K562 (cell line): Measurements from ENCODE around the gene QRICH1. TPM values are rescaled to one million over a fixed set of nuclear protein-coding genes. Genes with fewer than 3 reads are reported as not detected.
A peak's percentile ranks its signal among the peaks of the same experiment; 100 is the strongest.

ENCODE experiments used
- ARID1B ChIP-seq: fragments of 450-650 bp; IDR thresholded peaks from 2 replicates; pipeline ENCODE4 v1.6.1; 2016; ENCODE audit warnings: antibody characterized with exemption, mild to moderate bottlenecking, inconsistent platforms
- CBFA2T2 ChIP-seq: fragments of 450-650 bp; conservative IDR thresholded peaks from 2 replicates; pipeline ENCODE4 v1.6.1; 2017; ENCODE audit warnings: mild to moderate bottlenecking
- CGGBP1 ChIP-seq: fragments of 250-450 bp; sonication (Bioruptor Pico); IDR thresholded peaks from 2 replicates; pipeline ENCODE4 v1.9.0; 2021; ENCODE audit warnings: mild to moderate bottlenecking
- ELF1 ChIP-seq: fragments of 200-800 bp; sonication (Bioruptor generic); IDR thresholded peaks from 2 replicates; pipeline ENCODE4 v1.6.1; 2016; ENCODE audit warnings: missing genetic modification characterization, missing compliant biosample characterization
- ETS1 ChIP-seq: conservative IDR thresholded peaks from 2 replicates; pipeline ENCODE4 v1.6.1; 2011; ENCODE audit warnings: low read depth, mild to moderate bottlenecking, low read length; ENCODE audit not compliant: control insufficient read depth
- ID3 ChIP-seq, 2 experiments: fragments of 250-450 bp in 1 of 2; fragments of 450-650 bp in 1 of 2; sonication (Bioruptor Pico) in 1 of 2; IDR thresholded peaks; 2 replicates each; pipeline versions ENCODE4 v1.6.1 to v1.8.0; 2016 to 2021; ENCODE audit warnings: mild to moderate bottlenecking in 2 of 2, moderate library complexity in 2 of 2, missing compliant biosample characterization in 1 of 2, missing genetic modification characterization in 1 of 2
- KDM1A ChIP-seq, 2 experiments: fragments of 450-650 bp; IDR thresholded peaks; 2 replicates each; pipeline ENCODE4 v1.6.1; 2016; ENCODE audit warnings: mild to moderate bottlenecking in 2 of 2
- KDM5B ChIP-seq: fragments of 200-600 bp; sonication (generic); IDR thresholded peaks from 2 replicates; pipeline ENCODE4 v1.6.1; 2012; ENCODE audit warnings: low read depth, mild to moderate bottlenecking, moderate library complexity, low read length, control low read depth, inconsistent platforms; ENCODE audit not compliant: insufficient replicate concordance
- MYNN ChIP-seq, 2 experiments: sonication (generic); formaldehyde crosslinking in 1 of 2; IDR thresholded peaks; 2 replicates each; pipeline versions ENCODE4 v1.5.0 to v1.6.1; 2016 to 2020; ENCODE audit warnings: antibody characterized with exemption in 1 of 2, missing genetic modification reagents in 1 of 2
- POLR2A ChIP-seq: fragments of 450-650 bp; conservative IDR thresholded peaks from 2 replicates; pipeline ENCODE4 v1.6.1; 2016
- POLR2AphosphoS2 ChIP-seq: IDR thresholded peaks from 2 replicates; pipeline ENCODE4 v1.6.1; 2012; ENCODE audit warnings: low read length, improper control_type of control experiment
- POLR2G ChIP-seq: fragments of 200-400 bp; formaldehyde crosslinking; IDR thresholded peaks from 2 replicates; pipeline ENCODE4 v1.6.1; 2017; ENCODE audit warnings: low read depth, mild to moderate bottlenecking, antibody characterized with exemption, low read length, moderate library complexity
- SETDB1 ChIP-seq: IDR thresholded peaks from one replicate; pipeline ENCODE4 v1.6.1; 2012; ENCODE audit warnings: low read length, control low read depth, inconsistent platforms
- SMARCE1 ChIP-seq: fragments of 450-650 bp; IDR thresholded peaks from 2 replicates; pipeline ENCODE4 v1.7.1; 2016; ENCODE audit warnings: mild to moderate bottlenecking
- polyA plus RNA-seq, 8 experiments: library from polyadenylated mRNA; depleted of rRNA in 4 of 8; stranded (reverse) in 5 of 8; unstranded in 3 of 8; fragments of >200 nt; fragmentation: Nextera tagmentation in 2 of 8; fragmentation: Illumina TruSeq in 1 of 8; extraction: Ambion mirVana in 2 of 8; extraction: Trizol in 1 of 8; gene quantifications; 2 replicates each; pipeline versions ENCODE4 v1.2.1 to v1.2.3, GENCODE V29; 2011 to 2014; ENCODE audit warnings: inconsistent platforms in 1 of 8, missing spikeins in 1 of 8
- total RNA-seq, 7 experiments: library from RNA; depleted of rRNA in 6 of 7; stranded (reverse); fragments of >200 nt in 6 of 7; fragmentation: Illumina TruSeq in 2 of 7; extraction: Trizol in 2 of 7; gene quantifications; 2 replicates each; pipeline versions ENCODE4 v1.2.1 to v1.2.3, GENCODE V29; 2011 to 2021; ENCODE audit warnings: low replicate concordance in 1 of 7
- TF ChIP-seq, protein P1 (sequence below): fragments of 450-650 bp; formaldehyde crosslinking; IDR thresholded peaks from 2 replicates; pipeline ENCODE4 v1.4.0; 2022; ENCODE audit warnings: missing genetic modification characterization
- TF ChIP-seq, protein P2 (sequence below): sonication (generic); formaldehyde crosslinking; IDR thresholded peaks from 2 replicates; pipeline ENCODE4 v1.9.0; 2022; ENCODE audit warnings: mild to moderate bottlenecking, missing genetic modification reagents

QRICH1 gene
- total and polyA plus RNA-seq, 9 of the 15 experiments (the other 6 are each of a cell fraction or from before 2014, with no cell fraction given): 20.1 to 99.2 (median 56.7) TPM

DNA sequence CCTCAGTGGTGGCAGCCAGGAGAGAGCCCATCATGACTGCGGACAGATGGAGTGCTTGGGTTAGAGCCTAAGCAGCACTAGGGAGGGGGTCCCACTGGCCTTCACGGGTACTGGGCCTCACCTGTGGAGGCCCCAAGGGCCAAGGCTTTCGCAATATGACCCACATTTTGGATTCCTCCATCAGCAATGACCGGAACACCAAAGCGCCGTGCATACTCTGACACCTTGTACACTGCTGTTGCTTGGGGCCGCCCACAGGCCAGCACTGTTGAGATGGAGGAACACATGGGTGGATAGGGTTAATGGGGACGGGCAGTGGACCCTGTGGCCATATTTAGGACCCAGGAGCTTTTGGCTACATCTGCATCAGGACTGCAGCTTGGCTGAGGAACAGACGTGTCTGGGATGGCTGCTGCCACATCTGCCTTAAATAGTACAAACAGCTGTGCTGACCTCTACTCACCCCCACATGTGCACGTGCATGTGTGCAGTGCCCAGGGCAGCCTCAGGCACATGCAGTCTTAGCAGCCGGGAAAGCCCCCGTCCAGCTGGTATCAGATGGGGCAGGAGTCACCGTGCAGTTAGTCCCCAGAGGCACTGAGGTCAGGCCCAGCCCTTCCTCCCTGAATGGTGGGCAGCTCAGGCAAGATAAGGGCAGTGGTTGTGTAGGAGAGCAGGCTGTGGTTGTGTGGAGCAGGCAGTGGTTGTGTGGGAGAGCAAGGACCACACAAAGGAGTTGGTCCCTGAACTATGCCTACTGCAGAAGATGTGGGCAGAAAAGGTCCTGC is 68.7 kb downstream of the QRICH1 start (continued):
- peak; percentile 14 for TF ChIP-seq KDM5B
- no peak for TF ChIP-seq ELF1
- TF ChIP-seq, protein P1, sequence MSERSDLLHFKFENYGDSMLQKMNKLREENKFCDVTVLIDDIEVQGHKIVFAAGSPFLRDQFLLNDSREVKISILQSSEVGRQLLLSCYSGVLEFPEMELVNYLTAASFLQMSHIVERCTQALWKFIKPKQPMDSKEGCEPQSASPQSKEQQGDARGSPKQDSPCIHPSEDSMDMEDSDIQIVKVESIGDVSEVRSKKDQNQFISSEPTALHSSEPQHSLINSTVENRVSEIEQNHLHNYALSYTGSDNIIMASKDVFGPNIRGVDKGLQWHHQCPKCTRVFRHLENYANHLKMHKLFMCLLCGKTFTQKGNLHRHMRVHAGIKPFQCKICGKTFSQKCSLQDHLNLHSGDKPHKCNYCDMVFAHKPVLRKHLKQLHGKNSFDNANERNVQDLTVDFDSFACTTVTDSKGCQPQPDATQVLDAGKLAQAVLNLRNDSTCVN: 0 out of 2 replicates have a peak, but pooled peaks have one; percentile 5
- 0 out of 4 replicates have a peak, but pooled peaks of 1 of the 2 experiments have one; percentile 37 for TF ChIP-seq KDM1A (IDR thresholded peaks at IDR 0.05)
- peak; percentile 70; the same call in 1 of the 2 replicates for TF ChIP-seq POLR2G
- TF ChIP-seq ARID1B: 0 out of 2 replicates have a peak, but pooled peaks have one; percentile 17
- TF ChIP-seq POLR2A: peak; percentile 69
- no peak for TF ChIP-seq SETDB1
- TF ChIP-seq, protein P2, sequence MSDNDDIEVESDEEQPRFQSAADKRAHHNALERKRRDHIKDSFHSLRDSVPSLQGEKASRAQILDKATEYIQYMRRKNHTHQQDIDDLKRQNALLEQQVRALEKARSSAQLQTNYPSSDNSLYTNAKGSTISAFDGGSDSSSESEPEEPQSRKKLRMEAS (CRISPR knock-in tag): peak; percentile 71
- no peak for TF ChIP-seq CGGBP1
- no peak for TF ChIP-seq ID3 (CRISPR knock-in tag; IDR thresholded peaks at IDR 0.05)
- no peak for TF ChIP-seq ID3 (tag; IDR thresholded peaks at IDR 0.05)
- TF ChIP-seq SMARCE1: no peak
- peak; percentile 89 for TF ChIP-seq POLR2AphosphoS2
- TF ChIP-seq ETS1: peak; percentile 58; the same call in 1 of the 2 replicates
- 0 out of 2 replicates have a peak, but pooled peaks have one; percentile 24 for TF ChIP-seq CBFA2T2
- TF ChIP-seq MYNN (IDR thresholded peaks at IDR 0.05): peak; percentile 12; the same call in 1 of the 2 replicates
- TF ChIP-seq MYNN (CRISPR knock-in tag; IDR thresholded peaks at IDR 0.05): no peak
